EL (cell line): ENCODE data around the gene PDGFC.

Experiments
- DNase-seq: peaks from one replicate; pipeline ENCODE4 v3.0.0-alpha.2; 2016

PDGFC gene

DNA sequence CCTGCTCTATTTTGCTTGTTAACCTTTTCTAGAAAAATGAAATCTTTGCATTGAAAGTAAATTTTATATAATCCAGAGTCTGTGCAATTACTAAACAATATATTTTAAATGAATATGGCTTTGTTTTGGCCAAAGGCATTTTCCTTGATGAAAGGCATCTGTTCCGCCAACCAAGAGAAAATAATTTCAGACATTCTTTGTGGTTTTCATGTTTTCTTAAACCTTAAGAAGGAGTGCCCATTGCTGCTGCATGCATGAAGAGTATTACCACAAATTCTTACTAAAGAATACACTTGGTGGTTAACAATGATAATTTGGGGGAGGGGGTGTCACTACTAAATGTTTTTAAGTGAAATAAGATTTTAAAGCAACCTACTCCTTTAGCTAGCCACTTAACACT is 2.7 kb upstream of the PDGFC start:
- peak; percentile 74 for DNase-seq

DNA sequence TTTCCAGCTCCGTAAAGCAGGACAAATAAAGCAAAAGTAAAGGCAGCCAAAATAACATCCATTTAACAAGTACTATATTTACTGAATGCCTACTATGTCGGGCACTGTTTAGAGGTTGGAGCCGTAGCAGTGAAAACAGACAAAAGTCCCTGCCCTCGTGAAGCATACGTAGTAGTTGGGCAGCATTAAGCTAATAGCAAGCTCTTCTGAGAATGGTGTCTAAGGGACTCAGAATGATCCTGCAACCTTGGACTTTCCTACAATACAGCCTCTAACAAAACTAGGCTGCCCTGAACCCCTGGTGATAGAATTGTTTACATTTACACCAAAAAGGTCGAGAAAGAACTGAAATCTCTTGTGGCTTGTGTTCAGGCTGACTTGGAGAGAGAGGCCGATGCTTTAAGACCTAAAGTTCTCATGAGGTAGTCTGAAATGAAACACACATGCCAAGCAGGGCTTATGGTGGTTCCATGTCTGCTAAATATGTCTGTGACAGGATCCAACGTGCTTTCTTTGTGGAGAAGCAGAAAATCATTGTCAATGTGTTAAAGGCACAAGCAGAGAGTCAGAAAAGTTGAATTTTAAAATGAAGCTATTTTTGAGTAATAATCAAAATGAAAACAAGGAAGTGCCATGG is 898 bp upstream of the PDGFC start:
- no peak for DNase-seq

DNA sequence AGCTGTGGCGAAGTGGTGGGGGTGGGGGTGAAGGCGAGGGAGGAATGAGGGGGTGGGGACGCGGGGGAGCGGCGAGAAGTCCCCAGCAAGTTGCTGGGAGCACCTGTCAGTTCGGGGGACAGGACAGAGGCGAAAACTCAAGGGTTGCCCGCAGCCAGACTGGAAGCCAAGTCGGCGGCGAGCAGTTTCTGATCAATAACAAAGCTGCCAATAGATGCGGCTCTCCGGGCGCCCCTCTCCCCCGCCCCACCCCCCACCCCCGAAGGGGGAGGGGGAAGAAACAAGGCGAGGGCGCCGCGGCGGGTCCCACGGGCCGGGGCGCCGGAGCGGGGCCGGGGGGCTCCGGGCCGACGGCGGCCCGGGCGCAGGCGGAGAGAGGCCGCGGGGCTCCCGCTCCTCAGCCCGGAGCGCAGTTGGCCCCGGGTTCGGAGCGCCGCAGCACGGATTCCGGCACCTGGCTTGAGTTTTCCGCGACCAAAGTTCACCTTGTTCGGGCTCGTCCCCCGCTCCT is 379 bp downstream of the PDGFC start:
- no peak for DNase-seq

DNA sequence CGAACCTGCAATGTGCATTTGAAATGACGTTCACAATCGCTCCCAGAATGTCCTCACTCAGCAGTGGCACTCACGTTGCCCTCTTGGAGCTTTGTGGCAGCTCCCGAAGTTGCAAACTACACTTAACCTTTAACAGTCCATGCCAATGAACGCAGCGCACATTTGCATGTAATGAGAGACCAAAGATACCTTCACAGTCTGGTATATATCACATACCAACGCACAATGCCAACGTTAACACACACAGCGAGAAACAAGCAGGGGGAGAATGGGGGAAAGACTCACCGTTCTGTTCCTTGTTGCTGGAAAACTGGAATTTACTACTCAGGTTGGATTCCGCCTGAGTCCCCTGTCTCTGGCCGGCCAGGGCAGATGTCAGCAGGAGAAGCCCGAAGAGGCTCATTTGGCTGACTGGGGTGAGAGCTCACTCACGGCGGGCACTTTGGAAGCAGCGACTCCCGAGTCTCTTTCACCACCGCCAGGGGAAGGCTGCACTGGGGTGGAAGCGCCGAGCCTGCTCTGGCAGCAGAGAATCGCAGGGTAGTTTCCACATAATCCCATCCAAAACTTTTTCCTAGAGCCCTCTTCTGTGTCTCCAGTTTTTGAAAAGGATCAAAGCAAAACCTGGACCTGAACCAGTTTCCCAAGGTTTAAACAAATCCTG is 966 bp downstream of the PDGFC start:
- peak; percentile 69 for DNase-seq

GRCh38 chr4:156969911-156970310 is 1.7 kb downstream of the PDGFC start:
- no peak for DNase-seq

DNA sequence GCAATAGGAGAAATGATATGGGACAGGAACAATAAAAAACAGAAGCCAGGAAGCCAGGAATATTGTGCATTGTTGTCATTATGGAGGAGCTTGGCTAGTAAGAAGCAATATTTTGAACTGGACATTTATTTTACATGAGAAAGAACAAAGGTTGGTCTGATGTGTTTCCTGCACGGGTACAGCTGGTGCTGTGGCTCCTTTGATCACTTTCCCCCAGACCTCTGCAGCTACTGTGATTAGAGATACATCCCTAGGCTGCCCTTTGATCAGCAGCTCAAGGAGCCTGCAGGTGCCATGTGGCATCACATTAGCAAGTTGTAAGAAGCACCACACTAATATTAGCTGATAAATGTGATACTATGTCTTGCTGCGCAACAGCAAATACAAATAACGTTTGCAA is 2.5 kb downstream of the PDGFC start:
- DNase-seq: no peak

- DNase-seq: peak; percentile 83
Observed at GRCh38 chr4:156968479-156968984, 3.1 kb downstream of the PDGFC start.

GRCh38 chr4:156966836-156967235 is 4.8 kb downstream of the PDGFC start:
- DNase-seq: no peak

DNA sequence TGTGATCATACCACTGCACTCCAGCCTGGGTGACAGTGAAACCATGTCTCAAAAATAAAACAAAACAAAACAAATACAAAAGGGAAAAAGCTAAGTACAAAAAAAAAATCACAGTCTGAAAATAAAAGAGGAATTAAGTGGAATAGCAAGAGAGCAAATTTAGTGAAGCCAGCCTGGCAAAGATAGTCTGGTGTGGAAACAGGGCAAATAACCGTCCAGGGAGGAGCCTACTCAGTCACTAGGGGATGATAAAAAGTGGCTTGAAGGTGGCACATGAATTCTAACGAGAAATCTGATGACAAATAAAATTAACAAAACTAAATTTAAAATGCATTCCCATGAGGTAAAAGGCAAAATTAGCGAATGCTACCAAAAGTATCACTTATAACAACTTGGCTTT is 8.2 kb downstream of the PDGFC start:
- DNase-seq: no peak

- DNase-seq: peak; percentile 93
Observed at GRCh38 chr4:156962528-156962974, 9.0 kb downstream of the PDGFC start.

DNA sequence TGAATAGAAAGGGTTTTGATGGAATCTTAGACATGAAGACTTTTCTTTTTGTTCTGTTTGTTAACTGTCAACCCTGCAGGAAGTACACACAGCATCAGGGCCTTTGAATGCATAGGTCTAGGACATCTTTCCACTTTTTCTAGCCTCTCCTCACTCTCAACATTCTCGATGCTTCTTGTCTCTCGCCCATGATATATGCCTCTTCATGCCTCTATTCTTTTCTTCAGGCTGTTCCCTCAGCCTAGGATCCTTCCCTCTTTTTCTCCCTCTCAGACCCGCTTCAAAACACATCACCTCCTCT is 9.6 kb downstream of the PDGFC start:
- DNase-seq: no peak

DNA sequence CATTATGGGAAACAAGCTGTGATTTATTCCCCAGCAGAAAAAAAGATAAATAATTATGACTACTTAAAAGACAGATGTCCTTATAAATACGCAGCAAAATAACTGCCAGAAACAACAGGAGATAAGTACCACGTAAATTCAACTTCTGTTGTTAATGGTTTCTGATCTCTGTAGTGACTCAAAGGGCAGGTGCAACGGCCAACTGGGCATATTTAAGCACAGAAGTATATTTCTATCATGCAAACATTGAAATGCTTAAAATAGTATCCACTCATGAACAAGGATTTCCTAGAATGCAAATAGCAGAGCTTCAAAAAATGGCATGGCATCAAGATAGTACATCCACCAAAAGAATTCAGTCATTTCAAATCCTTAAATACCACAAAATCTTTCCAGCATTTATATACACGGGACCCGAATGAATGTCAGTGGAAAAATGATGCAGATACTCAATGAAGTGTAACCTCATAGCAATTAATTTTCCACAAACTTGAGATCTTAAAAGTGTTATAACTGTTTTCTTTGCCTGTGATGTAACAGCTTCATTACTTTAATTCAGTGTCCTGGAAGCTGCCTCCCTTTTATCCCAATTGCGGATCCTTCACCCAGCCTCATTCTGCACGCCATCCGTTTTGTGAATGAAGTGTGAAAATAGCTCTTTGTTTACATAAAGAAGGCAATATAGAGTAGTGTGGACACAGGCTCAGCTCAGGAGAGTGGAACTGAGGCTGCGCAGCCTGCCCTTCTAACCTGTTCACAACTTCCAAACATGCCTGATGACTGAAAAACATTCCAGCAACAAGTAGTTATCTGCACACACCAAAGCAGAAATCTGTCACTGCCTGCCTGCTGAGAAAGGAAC is 10.2 kb downstream of the PDGFC start:
- no peak for DNase-seq

DNA sequence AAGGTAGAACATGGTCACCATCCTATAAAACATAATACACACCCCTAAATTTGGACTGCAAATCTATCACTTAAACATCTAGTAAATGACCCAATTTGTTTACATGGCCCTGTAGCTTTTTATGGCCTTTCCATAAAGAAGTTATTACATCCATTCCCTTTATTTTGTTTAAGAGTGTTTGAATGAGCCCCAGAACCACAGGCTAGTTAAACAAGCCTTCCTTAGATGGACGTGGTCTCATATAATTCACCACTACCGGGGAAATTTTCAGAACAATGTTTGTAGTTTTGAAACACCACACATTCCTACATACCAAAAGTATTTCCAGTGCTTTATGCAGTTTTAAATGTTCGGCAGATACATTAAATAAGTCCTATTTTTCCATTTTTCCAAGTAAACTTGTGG is 12.3 kb downstream of the PDGFC start:
- DNase-seq: peak; percentile 76

DNA sequence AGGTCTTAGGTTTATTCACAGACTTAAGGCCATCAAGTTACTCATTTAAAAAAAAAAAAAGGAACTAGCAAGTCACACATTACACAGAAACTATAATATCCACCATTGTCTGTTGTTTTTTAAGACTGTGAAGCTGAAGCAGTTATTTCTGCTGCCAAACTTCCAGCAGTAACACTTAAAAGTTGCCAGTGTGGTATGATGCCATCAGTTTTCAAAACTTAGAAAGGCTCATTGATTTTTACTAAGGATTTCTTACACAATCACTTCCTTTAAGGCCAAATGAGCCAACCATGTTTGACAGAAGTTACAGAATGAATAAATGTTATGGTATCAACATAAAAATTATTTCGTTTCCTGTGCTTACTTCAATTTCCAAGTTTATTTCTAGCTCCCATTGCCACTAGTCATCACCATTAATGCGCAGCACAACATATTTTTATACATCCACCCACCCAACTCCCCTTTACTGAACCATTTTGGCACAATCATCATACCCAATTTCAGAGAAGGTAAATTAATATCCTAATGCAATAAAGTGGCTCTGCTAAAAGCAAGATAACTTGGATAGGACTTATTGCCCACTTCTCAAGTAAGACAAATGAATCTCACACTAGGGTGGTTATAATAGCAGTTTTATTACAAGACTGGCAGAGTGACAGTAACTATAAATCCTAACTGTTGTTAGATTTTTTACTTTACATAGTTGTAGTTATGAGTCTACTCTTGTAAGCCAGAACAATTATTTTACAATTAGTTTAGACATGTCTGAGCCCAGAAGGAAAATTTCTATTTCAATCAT is 13.1 kb downstream of the PDGFC start:
- DNase-seq: no peak

GRCh38 chr4:156957556-156957955 is 14.0 kb downstream of the PDGFC start:
- DNase-seq: no peak

- no peak for DNase-seq
Observed at GRCh38 chr4:156956826-156957368, 14.7 kb downstream of the PDGFC start.

DNA sequence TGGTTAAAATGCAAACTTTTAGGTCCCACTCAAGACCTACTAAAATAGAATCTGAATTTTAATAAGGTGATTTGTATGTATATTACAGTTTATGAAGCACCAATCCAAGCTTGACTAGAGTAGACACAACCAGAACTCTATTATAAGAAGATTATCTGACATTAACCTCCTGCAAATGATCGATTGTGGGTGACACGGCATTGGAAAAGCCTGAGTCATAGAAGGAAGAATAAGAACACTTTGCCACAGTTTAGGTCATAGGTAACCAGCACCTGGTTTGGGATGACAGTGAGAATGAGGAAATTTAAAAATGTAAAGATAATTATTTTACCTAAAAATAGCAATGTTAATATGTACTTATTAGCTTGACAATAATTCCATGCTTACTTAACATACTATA is 15.2 kb downstream of the PDGFC start:
- no peak for DNase-seq

DNA sequence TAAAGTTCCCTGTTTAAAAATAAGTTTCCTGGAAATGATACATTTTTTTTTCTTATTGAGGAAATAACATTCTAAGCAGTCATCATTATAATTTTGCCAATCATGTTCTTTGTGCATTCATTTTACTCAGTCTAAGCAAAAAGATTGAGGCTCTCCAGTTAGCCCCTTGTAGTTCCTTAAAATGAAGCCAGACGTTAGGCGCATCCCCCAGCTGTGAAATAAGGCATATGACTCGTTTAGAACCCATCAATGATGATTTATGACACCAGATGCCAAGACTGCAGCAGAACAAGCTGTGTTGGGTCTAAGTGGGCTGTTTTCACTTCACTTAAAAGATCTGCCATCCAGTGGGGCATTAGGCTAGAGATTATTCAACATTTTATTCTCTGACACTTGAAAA is 17.0 kb downstream of the PDGFC start:
- peak; percentile 39 for DNase-seq

DNA sequence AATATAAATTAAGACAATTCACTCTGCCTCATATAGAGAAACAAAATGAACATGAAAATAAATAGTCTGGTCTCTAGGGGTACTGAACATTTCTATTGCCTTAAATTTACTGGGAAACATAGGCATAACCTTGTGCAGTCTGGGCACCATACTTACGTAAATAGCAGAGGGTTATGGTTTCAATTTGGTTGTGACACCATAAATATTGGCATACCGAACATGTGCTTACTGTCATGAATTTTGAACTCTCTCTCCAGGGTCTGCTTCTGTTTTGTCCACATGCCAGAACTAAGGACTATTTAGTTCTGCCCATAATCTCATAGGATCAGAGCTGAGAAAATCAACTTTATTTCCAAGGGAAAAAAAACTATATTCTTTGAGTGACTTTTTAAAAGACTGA is 17.6 kb downstream of the PDGFC start:
- DNase-seq: no peak

GRCh38 chr4:156953001-156953400 is 18.6 kb downstream of the PDGFC start:
- no peak for DNase-seq

DNA sequence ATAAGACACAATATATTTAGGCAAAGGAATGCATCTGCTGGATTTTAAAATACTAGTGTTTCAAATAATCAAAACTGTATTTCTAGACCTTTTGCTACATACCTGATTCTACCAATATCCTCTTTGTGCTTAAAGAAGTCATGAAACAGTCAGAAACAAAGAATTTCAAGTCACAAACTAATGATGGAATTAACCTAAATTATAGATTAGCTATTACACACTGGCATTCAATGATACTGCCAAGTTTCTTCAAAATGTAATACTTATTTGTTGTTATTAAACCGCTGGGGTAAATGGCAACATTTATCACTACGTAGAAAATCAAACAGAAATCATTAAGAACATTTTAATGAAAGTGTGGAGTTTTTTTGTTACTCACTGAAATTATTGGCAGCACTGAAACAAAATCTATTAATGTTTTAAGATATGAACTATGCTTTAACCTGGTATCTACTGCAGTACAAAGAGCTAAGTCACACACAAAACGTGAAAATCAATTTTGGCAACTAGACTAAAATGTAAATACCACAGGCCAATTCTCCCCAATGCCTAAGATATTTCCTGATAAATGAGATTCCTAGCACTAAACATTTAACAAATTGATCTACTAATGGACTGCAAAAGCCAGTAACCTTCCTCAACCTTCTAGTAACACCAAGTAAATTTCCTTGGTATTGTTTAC is 19.4 kb downstream of the PDGFC start:
- DNase-seq: no peak

GRCh38 chr4:156950948-156951347 is 20.7 kb downstream of the PDGFC start:
- no peak for DNase-seq
